Measurements from ENCODE around the gene RBFOX1.

DNA sequence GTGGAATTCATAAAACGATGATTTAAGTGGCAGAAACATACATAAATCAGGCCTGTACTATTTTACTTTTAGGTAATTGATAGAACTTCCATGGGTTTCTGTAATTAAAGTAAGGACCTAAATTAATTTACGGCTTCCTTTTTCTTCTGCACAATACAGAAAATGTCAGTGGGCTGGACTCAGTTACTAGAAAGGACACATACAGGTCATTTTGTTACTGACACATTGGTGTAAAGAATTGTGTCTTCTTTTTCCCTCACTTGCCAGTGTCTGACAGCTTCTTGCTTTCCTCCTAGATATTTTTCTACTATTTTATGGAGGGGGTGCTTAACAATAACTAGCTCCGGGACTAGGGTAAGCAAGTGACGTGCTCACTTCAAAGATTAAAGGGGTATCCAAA, 304.8 kb downstream of the RBFOX1 start:
- TF ChIP-seq CTCF (IDR thresholded peaks at IDR 0.05) (no peak), POLR2A (IDR thresholded peaks at IDR 0.05) (no peak)

All from lower leg skin (tissue), 3 donors.